ENCODE measurements around the gene REX1BD. TPM values are rescaled to one million over a fixed set of nuclear protein-coding genes. Genes with fewer than 3 reads are reported as not detected.

Gene REX1BD
- total and polyA plus RNA-seq, 4 donors = 51.4 to 114 (median 83.0) TPM

GRCh38 chr19:18574691-18575291, 13.8 kb upstream of the REX1BD start:
- H3K36me3 ChIP-seq (ENCODE audit: control insufficient read depth in 4 of 4, insufficient read depth in 4 of 4, low read length in 4 of 4) = peaks cover 5 to 35% (median 18%) of the 10 kb centered on the region in 4 donors

GRCh38 chr19:18576383-18576782, 12.2 kb upstream of the REX1BD start:
- WGBS, 2 donors = 86 to 93% methylated on average over 8 of the region's 8 CpGs
- no peak for TF ChIP-seq CTCF (IDR thresholded peaks at IDR 0.05; ENCODE audit: control extremely low read depth, extremely low read depth)
- H3K27ac ChIP-seq (ENCODE audit: low read depth in 1 of 2, low read length in 1 of 2) = no peak overlapping the region
- H3K4me3 ChIP-seq = no peak overlapping the region
- H3K4me1 ChIP-seq (ENCODE audit: control insufficient read depth in 5 of 5, insufficient read depth in 5 of 5, low read length in 5 of 5) = peaks cover 7 to 10% (median 9%) of the 10 kb centered on the region in 5 donors
- no peak overlapping the region for H3K9ac ChIP-seq (ENCODE audit: insufficient read depth in 1 of 2, low read length in 2 of 2)
- H3K27me3 ChIP-seq (ENCODE audit: control insufficient read depth in 3 of 3, insufficient read depth in 3 of 3, low read length in 2 of 3) = no peaks in the 10 kb centered on the region
- DNase-seq (no peak), ATAC-seq (ENCODE audit: insufficient read depth, low FRiP score) (no peak)
- peaks cover 5 to 35% (median 18%) of the 10 kb centered on the region in 4 donors for H3K36me3 ChIP-seq (ENCODE audit: control insufficient read depth in 4 of 4, insufficient read depth in 4 of 4, low read length in 4 of 4)
- H3K9me3 ChIP-seq (ENCODE audit: control insufficient read depth in 4 of 4, insufficient read depth in 3 of 4, low read length in 3 of 4) = no peaks in the 10 kb centered on the region

More at GRCh38 chr19:18574691-18575291, 13.8 kb upstream of the REX1BD start:
- H3K27ac ChIP-seq (ENCODE audit: low read depth in 1 of 2, low read length in 1 of 2) = no peak overlapping the region
- ATAC-seq (ENCODE audit: insufficient read depth, low FRiP score) = no peak
- TF ChIP-seq CTCF (IDR thresholded peaks at IDR 0.05; ENCODE audit: control extremely low read depth, extremely low read depth) = no peak
- peaks cover 7 to 11% (median 10%) of the 10 kb centered on the region in 5 donors for H3K4me1 ChIP-seq (ENCODE audit: control insufficient read depth in 5 of 5, insufficient read depth in 5 of 5, low read length in 5 of 5)
- 95 to 97% methylated on average over 18 of the region's 18 CpGs for WGBS, 2 donors
- no peaks in the 10 kb centered on the region for H3K27me3 ChIP-seq (ENCODE audit: control insufficient read depth in 3 of 3, insufficient read depth in 3 of 3, low read length in 2 of 3)
- no peaks in the 10 kb centered on the region for H3K9me3 ChIP-seq (ENCODE audit: control insufficient read depth in 4 of 4, insufficient read depth in 3 of 4, low read length in 3 of 4)
- DNase-seq = no peak
- H3K9ac ChIP-seq (ENCODE audit: insufficient read depth in 1 of 2, low read length in 2 of 2) = no peak overlapping the region
- no peak overlapping the region for H3K4me3 ChIP-seq

GRCh38 chr19:18577365-18577914, 11.2 kb upstream of the REX1BD start:
- H3K4me3 ChIP-seq = no peak overlapping the region
- H3K36me3 ChIP-seq (ENCODE audit: control insufficient read depth in 4 of 4, insufficient read depth in 4 of 4, low read length in 4 of 4) = peaks cover 5 to 35% (median 16%) of the 10 kb centered on the region in 4 donors
- no peak for ATAC-seq (ENCODE audit: insufficient read depth, low FRiP score)
- H3K9me3 ChIP-seq (ENCODE audit: control insufficient read depth in 4 of 4, insufficient read depth in 3 of 4, low read length in 3 of 4) = no peaks in the 10 kb centered on the region
- 89 to 93% methylated on average over 21 of the region's 21 CpGs for WGBS, 2 donors
- no peak for DNase-seq
- no peak overlapping the region for H3K27ac ChIP-seq (ENCODE audit: low read depth in 1 of 2, low read length in 1 of 2)
- TF ChIP-seq CTCF (IDR thresholded peaks at IDR 0.05; ENCODE audit: control extremely low read depth, extremely low read depth) = no peak
- H3K27me3 ChIP-seq (ENCODE audit: control insufficient read depth in 3 of 3, insufficient read depth in 3 of 3, low read length in 2 of 3) = no peaks in the 10 kb centered on the region
- H3K4me1 ChIP-seq (ENCODE audit: control insufficient read depth in 5 of 5, insufficient read depth in 5 of 5, low read length in 5 of 5) = peaks cover 7 to 9% (median 9%) of the 10 kb centered on the region in 5 donors
- no peak overlapping the region for H3K9ac ChIP-seq (ENCODE audit: insufficient read depth in 1 of 2, low read length in 2 of 2)

All from lung (tissue), 12 donors.